HCT116 (cell line): ENCODE measurements around the gene HK1.

Experiments
- CEBPB ChIP-seq: IDR thresholded peaks from 2 replicates; pipeline ENCODE4 v1.6.1; 2012; ENCODE audit warnings: low read depth
- ELF1 ChIP-seq: IDR thresholded peaks from 2 replicates; pipeline ENCODE4 v1.6.1; 2012; ENCODE audit warnings: low read depth, borderline replicate concordance
- EZH2 ChIP-seq: fragments of 200-600 bp; sonication (generic); IDR thresholded peaks from 2 replicates; pipeline ENCODE4 v1.6.1; 2017; ENCODE audit warnings: antibody characterized with exemption, mixed run types
- POLR2A ChIP-seq: IDR thresholded peaks from 2 replicates; pipeline ENCODE4 v1.7.0; 2011; ENCODE audit warnings: borderline replicate concordance; ENCODE audit not compliant: insufficient read depth, insufficient read length; ENCODE audit errors: extremely low read depth
- POLR2AphosphoS5 ChIP-seq: IDR thresholded peaks from 2 replicates; pipeline ENCODE4 v1.6.1; 2011; ENCODE audit warnings: mild to moderate bottlenecking, low read depth, low read length, moderate library complexity
- SP1 ChIP-seq: IDR thresholded peaks from 2 replicates; pipeline ENCODE4 v1.6.1; 2012; ENCODE audit warnings: low read depth
- TCF7L2 ChIP-seq: IDR thresholded peaks from 2 replicates; pipeline ENCODE4 v1.7.0; 2011; ENCODE audit warnings: borderline replicate concordance, inconsistent platforms; ENCODE audit not compliant: insufficient read depth, insufficient read length; ENCODE audit errors: extremely low read depth
- YY1 ChIP-seq: IDR thresholded peaks from 2 replicates; pipeline ENCODE4 v1.6.1; 2011; ENCODE audit warnings: low read length, low read depth, moderate library complexity, mild to moderate bottlenecking; ENCODE audit not compliant: insufficient replicate concordance; ENCODE audit errors: extremely low read depth
- TF ChIP-seq, protein P1 (sequence below), 3 experiments: fragments of 200-600 bp in 1 of 3; sonication (generic) in 1 of 3; IDR thresholded peaks in 2 of 3; conservative IDR thresholded peaks in 1 of 3; 2 replicates each; pipeline ENCODE4 v1.5.1; 2012 to 2017; ENCODE audit warnings: low read depth in 2 of 3, low read length in 2 of 3, antibody characterized with exemption in 1 of 3, borderline replicate concordance in 1 of 3, control low read depth in 1 of 3, mild to moderate bottlenecking in 1 of 3, mixed read lengths in 1 of 3, mixed run types in 1 of 3, moderate library complexity in 1 of 3; ENCODE audit not compliant: insufficient read depth in 1 of 3
- TF ChIP-seq, protein P2 (sequence below): IDR thresholded peaks from 2 replicates; pipeline ENCODE4 v1.6.1; 2012
- TF ChIP-seq, protein P3 (sequence below): IDR thresholded peaks from 2 replicates; pipeline ENCODE4 v1.6.1; 2012; ENCODE audit warnings: low read depth

DNA sequence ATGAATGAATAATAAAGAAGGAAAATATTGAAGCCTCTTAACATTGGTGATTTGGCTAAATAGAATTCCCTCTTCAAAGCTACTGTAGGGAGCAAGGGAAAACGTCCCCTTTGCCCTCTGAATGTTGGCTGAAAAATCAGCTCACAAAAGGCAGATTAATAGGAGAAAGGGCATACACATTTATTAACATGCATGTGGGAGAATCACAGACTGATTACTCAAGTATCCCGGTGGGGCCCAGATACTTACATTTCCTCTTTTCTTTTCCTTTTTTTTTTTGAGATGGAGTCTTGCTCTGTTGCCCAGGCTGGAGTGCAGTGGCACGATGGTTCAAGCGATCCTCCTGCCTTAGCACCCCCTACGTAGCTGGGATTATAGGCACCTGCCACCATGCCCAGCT, 68.5 kb downstream of the HK1 start:
- TF ChIP-seq, protein P1, sequence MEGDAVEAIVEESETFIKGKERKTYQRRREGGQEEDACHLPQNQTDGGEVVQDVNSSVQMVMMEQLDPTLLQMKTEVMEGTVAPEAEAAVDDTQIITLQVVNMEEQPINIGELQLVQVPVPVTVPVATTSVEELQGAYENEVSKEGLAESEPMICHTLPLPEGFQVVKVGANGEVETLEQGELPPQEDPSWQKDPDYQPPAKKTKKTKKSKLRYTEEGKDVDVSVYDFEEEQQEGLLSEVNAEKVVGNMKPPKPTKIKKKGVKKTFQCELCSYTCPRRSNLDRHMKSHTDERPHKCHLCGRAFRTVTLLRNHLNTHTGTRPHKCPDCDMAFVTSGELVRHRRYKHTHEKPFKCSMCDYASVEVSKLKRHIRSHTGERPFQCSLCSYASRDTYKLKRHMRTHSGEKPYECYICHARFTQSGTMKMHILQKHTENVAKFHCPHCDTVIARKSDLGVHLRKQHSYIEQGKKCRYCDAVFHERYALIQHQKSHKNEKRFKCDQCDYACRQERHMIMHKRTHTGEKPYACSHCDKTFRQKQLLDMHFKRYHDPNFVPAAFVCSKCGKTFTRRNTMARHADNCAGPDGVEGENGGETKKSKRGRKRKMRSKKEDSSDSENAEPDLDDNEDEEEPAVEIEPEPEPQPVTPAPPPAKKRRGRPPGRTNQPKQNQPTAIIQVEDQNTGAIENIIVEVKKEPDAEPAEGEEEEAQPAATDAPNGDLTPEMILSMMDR (IDR thresholded peaks at IDR 0.05 in 2 of 3, conservative IDR thresholded peaks at IDR 0.05 in 1 of 3; ENCODE audit: borderline replicate concordance in 1 of 3, insufficient read depth in 1 of 3, low read depth in 2 of 3, low read length in 2 of 3), result no peak
- TF ChIP-seq, protein P2, sequence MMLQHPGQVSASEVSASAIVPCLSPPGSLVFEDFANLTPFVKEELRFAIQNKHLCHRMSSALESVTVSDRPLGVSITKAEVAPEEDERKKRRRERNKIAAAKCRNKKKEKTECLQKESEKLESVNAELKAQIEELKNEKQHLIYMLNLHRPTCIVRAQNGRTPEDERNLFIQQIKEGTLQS, result no peak
- TF ChIP-seq, protein P3, sequence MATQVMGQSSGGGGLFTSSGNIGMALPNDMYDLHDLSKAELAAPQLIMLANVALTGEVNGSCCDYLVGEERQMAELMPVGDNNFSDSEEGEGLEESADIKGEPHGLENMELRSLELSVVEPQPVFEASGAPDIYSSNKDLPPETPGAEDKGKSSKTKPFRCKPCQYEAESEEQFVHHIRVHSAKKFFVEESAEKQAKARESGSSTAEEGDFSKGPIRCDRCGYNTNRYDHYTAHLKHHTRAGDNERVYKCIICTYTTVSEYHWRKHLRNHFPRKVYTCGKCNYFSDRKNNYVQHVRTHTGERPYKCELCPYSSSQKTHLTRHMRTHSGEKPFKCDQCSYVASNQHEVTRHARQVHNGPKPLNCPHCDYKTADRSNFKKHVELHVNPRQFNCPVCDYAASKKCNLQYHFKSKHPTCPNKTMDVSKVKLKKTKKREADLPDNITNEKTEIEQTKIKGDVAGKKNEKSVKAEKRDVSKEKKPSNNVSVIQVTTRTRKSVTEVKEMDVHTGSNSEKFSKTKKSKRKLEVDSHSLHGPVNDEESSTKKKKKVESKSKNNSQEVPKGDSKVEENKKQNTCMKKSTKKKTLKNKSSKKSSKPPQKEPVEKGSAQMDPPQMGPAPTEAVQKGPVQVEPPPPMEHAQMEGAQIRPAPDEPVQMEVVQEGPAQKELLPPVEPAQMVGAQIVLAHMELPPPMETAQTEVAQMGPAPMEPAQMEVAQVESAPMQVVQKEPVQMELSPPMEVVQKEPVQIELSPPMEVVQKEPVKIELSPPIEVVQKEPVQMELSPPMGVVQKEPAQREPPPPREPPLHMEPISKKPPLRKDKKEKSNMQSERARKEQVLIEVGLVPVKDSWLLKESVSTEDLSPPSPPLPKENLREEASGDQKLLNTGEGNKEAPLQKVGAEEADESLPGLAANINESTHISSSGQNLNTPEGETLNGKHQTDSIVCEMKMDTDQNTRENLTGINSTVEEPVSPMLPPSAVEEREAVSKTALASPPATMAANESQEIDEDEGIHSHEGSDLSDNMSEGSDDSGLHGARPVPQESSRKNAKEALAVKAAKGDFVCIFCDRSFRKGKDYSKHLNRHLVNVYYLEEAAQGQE, result no peak
- TF ChIP-seq SP1 (no peak), POLR2A (no peak), TCF7L2 (no peak), POLR2AphosphoS5 (no peak), EZH2 (no peak), ELF1 (no peak), YY1 (no peak), CEBPB (no peak)
